HCT116 (cell line): Measurements from ENCODE around the gene CTSG. TPM values are rescaled to one million over a fixed set of nuclear protein-coding genes. Genes with fewer than 3 reads are reported as not detected.

Experiments
- ATAC-seq: fragments of 200-7000 bp; cut with Tn5 transposase; 2 replicates; pipeline ENCODE4 v1.9.1; 2020; ENCODE audit warnings: mild to moderate bottlenecking, moderate library complexity
- BruUV-seq: library from RNA; stranded (reverse); fragments of 400-500 nt; replicated peaks from 2 replicates; lab custom pipeline; 2021; lab: Mats Ljungman, UMichigan
- CTCF ChIA-PET: fragments of 300-600 bp; sonication (Branson Sonifier 250); formaldehyde crosslinking; loops from one replicate; lab custom pipeline; 2021; ENCODE audit warnings: antibody characterized with exemption; lab: Charles Lee
- POLR2A ChIA-PET: fragments of 300-600, 350-600 bp; sonication (Branson Sonifier 250); formaldehyde crosslinking; loops from one replicate; lab custom pipeline; 2021; ENCODE audit warnings: antibody characterized with exemption; lab: Charles Lee
- RAD21 ChIA-PET, 2 experiments: fragments of 300-600 bp; sonication (Branson Sonifier 250); formaldehyde crosslinking; loops; one replicate each; lab custom pipeline; 2023; ENCODE audit warnings: low total read pairs in 2 of 2; ENCODE audit not compliant: uncharacterized antibody in 2 of 2, unreplicated experiment in 2 of 2, low non-redundant PET in 1 of 2; lab: Charles Lee
- DNase-seq: peaks from one replicate; pipeline ENCODE4 v3.0.0-alpha.2; 2010; ENCODE audit warnings: low read depth, low spot score
- H2AFZ ChIP-seq: fragments of 200-600 bp; shearing (Covaris generic), sonication (generic); 2 replicates; pipeline ENCODE4 v1.6.1; 2017; ENCODE audit warnings: low read depth, mixed run types, mixed read lengths, antibody characterized with exemption, low read length; ENCODE audit not compliant: poor library complexity, severe bottlenecking
- H3K27ac ChIP-seq: 2 replicates; pipeline ENCODE4 v1.5.1; 2012; ENCODE audit warnings: low read depth, low read length
- H3K27me3 ChIP-seq: fragments of 200-600 bp; sonication (generic); 2 replicates; pipeline ENCODE4 v1.6.1; 2016; ENCODE audit warnings: mixed run types, low read length, mixed read lengths; ENCODE audit not compliant: insufficient read depth
- H3K36me3 ChIP-seq, 2 experiments: fragments of 200-500 bp in 1 of 2; fragments of 200-600 bp in 1 of 2; sonication (Bioruptor generic) in 1 of 2; sonication (generic) in 1 of 2; 2 replicates each; pipeline versions ENCODE4 v1.5.1 to v1.6.1; 2014 to 2016; ENCODE audit warnings: low read length in 2 of 2, inconsistent platforms in 1 of 2, mixed read lengths in 1 of 2, mixed run types in 1 of 2; ENCODE audit not compliant: insufficient read depth in 2 of 2, control insufficient read depth in 1 of 2
- H3K4me1 ChIP-seq, 2 experiments: fragments of 200-600 bp in 1 of 2; sonication (generic) in 1 of 2; 2 replicates each; pipeline versions ENCODE4 v1.5.1 to v1.6.1; 2012 to 2017; ENCODE audit warnings: low read length in 2 of 2, inconsistent platforms in 1 of 2, mild to moderate bottlenecking in 1 of 2, mixed read lengths in 1 of 2, mixed run types in 1 of 2, moderate library complexity in 1 of 2; ENCODE audit not compliant: insufficient read depth in 2 of 2, control insufficient read depth in 1 of 2
- H3K4me2 ChIP-seq: fragments of 200-600 bp; sonication (generic); 2 replicates; pipeline ENCODE4 v1.6.1; 2017; ENCODE audit warnings: mixed run types, low read length, mixed read lengths
- H3K4me3 ChIP-seq, 2 experiments: fragments of 200-600 bp in 1 of 2; sonication (generic) in 1 of 2; replicated peaks in 1 of 2; 2 replicates each; pipeline ENCODE4 v1.5.1; 2011 to 2016; ENCODE audit warnings: low read length in 2 of 2, control low read depth in 1 of 2, low read depth in 1 of 2, mild to moderate bottlenecking in 1 of 2, mixed read lengths in 1 of 2, mixed run types in 1 of 2
- H3K79me2 ChIP-seq: fragments of 200-600 bp; sonication (generic); 2 replicates; pipeline ENCODE4 v1.6.1; 2017; ENCODE audit warnings: mild to moderate bottlenecking, mixed run types, low read length, moderate library complexity, mixed read lengths; ENCODE audit not compliant: insufficient read depth
- H3K9ac ChIP-seq: fragments of 200-600 bp; sonication (generic); 2 replicates; pipeline ENCODE4 v1.6.1; 2016; ENCODE audit warnings: low read length, mixed read lengths
- H3K9me2 ChIP-seq: fragments of 200-600 bp; sonication (generic), shearing (Covaris generic); 2 replicates; pipeline ENCODE4 v1.6.1; 2017; ENCODE audit warnings: mixed run types, mild to moderate bottlenecking, moderate library complexity; ENCODE audit not compliant: insufficient read depth
- H3K9me3 ChIP-seq, 2 experiments: fragments of 200-500 bp in 1 of 2; fragments of 200-600 bp in 1 of 2; sonication (Bioruptor generic) in 1 of 2; sonication (generic) in 1 of 2; 2 replicates each; pipeline ENCODE4 v1.6.1; 2014 to 2017; ENCODE audit warnings: low read length in 2 of 2, mixed read lengths in 2 of 2, inconsistent platforms in 1 of 2, low read depth in 1 of 2, mild to moderate bottlenecking in 1 of 2, mixed run types in 1 of 2, moderate library complexity in 1 of 2; ENCODE audit not compliant: control insufficient read depth in 1 of 2, insufficient read depth in 1 of 2
- H4K20me1 ChIP-seq: fragments of 200-600 bp; sonication (generic), shearing (Covaris generic); 2 replicates; pipeline ENCODE4 v1.6.1; 2017; ENCODE audit warnings: mixed run types, mild to moderate bottlenecking, moderate library complexity; ENCODE audit not compliant: insufficient read depth
- ATF3 ChIP-seq: IDR thresholded peaks from 2 replicates; pipeline ENCODE4 v1.6.1; 2012
- CBX3 ChIP-seq: IDR thresholded peaks from 2 replicates; pipeline ENCODE4 v1.6.1; 2012; ENCODE audit warnings: low read depth
- EGR1 ChIP-seq: IDR thresholded peaks from 2 replicates; pipeline ENCODE4 v1.6.1; 2012; ENCODE audit warnings: low read depth
- ELF1 ChIP-seq: IDR thresholded peaks from 2 replicates; pipeline ENCODE4 v1.6.1; 2012; ENCODE audit warnings: low read depth, borderline replicate concordance
- EZH2 ChIP-seq: fragments of 200-600 bp; sonication (generic); IDR thresholded peaks from 2 replicates; pipeline ENCODE4 v1.6.1; 2017; ENCODE audit warnings: antibody characterized with exemption, mixed run types
- EZH2phosphoT487 ChIP-seq: fragments of 200-600 bp; IDR thresholded peaks from 2 replicates; pipeline ENCODE4 v1.6.1; 2018; ENCODE audit warnings: antibody characterized with exemption, borderline replicate concordance
- FOSL1 ChIP-seq: IDR thresholded peaks from 2 replicates; pipeline ENCODE4 v1.6.1; 2012; ENCODE audit warnings: low read depth
- JUND ChIP-seq: IDR thresholded peaks from 2 replicates; pipeline ENCODE4 v1.6.1; 2012
- POLR2AphosphoS5 ChIP-seq: IDR thresholded peaks from 2 replicates; pipeline ENCODE4 v1.6.1; 2011; ENCODE audit warnings: mild to moderate bottlenecking, low read depth, low read length, moderate library complexity
- REST ChIP-seq: IDR thresholded peaks from 2 replicates; pipeline ENCODE4 v1.6.1; 2012; ENCODE audit warnings: low read depth
- SIN3A ChIP-seq: IDR thresholded peaks from 2 replicates; pipeline ENCODE4 v1.6.1; 2012; ENCODE audit warnings: low read depth
- SP1 ChIP-seq: IDR thresholded peaks from 2 replicates; pipeline ENCODE4 v1.6.1; 2012; ENCODE audit warnings: low read depth
- SRF ChIP-seq: IDR thresholded peaks from 2 replicates; pipeline ENCODE4 v1.6.1; 2012; ENCODE audit warnings: low read depth
- YY1 ChIP-seq: IDR thresholded peaks from 2 replicates; pipeline ENCODE4 v1.6.1; 2011; ENCODE audit warnings: low read length, low read depth, moderate library complexity, mild to moderate bottlenecking; ENCODE audit not compliant: insufficient replicate concordance; ENCODE audit errors: extremely low read depth
- ZNF274 ChIP-seq: fragments of 200-500 bp; sonication (Bioruptor generic); IDR thresholded peaks from 2 replicates; pipeline ENCODE4 v1.6.1; 2014; ENCODE audit warnings: mild to moderate bottlenecking, low read depth, low read length, inconsistent platforms
- intact Hi-C: fragments of 100-400 bp; cut with micrococcal nuclease; formaldehyde crosslinking; loops from 2 replicates; pipeline ENCODE4 v1.10.0; 2022
- total RNA-seq: library from RNA; stranded (reverse); gene quantifications from one replicate; pipeline ENCODE4 v1.2.1, GENCODE V29; 2021; ENCODE audit not compliant: unreplicated experiment
- TF ChIP-seq, protein P1 (sequence below): IDR thresholded peaks from 2 replicates; pipeline ENCODE4 v1.6.1; 2011; ENCODE audit warnings: mild to moderate bottlenecking, low read length, moderate library complexity; ENCODE audit not compliant: insufficient replicate concordance; ENCODE audit errors: extremely low read depth
- TF ChIP-seq, protein P2 (sequence below): IDR thresholded peaks from 2 replicates; pipeline ENCODE4 v1.6.1; 2012

Gene CTSG
- total RNA-seq, 1 experiment from 2014 or later: not detected

GRCh38 chr14:24576771-24577170, 721 bp upstream of the CTSG start (continued):
- no peak for TF ChIP-seq FOSL1
- no peak for TF ChIP-seq EGR1

DNA sequence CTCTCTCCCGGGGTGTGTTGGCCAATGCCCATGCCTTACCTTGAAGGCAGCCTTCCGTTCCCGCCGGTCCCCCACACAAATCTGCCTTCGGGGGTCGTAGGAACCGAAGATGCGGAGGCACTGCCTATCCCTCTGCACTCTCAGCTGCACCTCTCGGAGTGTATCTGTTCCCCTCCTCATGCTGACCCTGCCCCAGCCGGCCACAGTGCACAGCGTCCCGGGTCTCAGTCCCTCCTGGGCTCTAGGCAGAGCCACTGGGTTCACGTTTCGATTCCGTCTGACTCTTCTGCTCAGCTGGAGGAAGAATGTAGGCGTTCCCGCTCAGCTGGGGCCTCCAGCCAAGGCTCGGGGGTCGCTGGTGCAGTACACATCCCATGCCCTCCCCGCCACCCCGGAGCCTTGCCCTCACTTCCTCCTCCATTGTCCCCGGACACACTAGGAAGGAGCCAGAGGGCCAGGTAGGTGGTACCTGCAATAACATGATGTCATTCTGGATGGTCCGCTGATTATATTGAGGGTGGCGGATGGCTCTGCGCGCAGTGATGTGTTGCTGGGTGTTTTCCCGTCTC, 1.8 kb downstream of the CTSG start:
- Histone ChIP-seq H3K4me2 (no peak overlapping the region), H3K9me3 (no peaks in the 10 kb centered on the region), H3K4me3 (no peak overlapping the region), H3K27ac (no peak overlapping the region), H3K79me2 (no peaks in the 10 kb centered on the region), H3K9ac (no peak overlapping the region), H2AFZ (no peak overlapping the region), H3K9me2 (no peaks in the 10 kb centered on the region), H3K27me3 (peaks cover 8% of the 10 kb centered on the region; the same call in 1 of the 2 replicates), H4K20me1 (no peaks in the 10 kb centered on the region), H3K36me3 (no peaks in the 10 kb centered on the region), H3K4me1 (no peaks in the 10 kb centered on the region)
- DNase-seq (no peak), ATAC-seq (no peak)
- ChIA-PET POLR2A (no interaction called here), RAD21 (no interaction called here), CTCF (no interaction called here)
- no TSS peak for BruUV-seq
- intact Hi-C loops: no loop called here
- TF ChIP-seq SIN3A (no peak), ATF3 (no peak), EGR1 (no peak), EZH2phosphoT487 (no peak), YY1 (no peak), POLR2AphosphoS5 (no peak), JUND (no peak), SRF (no peak), SP1 (no peak), REST (no peak), ZNF274 (no peak), CBX3 (no peak), EZH2 (no peak), ELF1 (no peak)
- TF ChIP-seq, protein P1, sequence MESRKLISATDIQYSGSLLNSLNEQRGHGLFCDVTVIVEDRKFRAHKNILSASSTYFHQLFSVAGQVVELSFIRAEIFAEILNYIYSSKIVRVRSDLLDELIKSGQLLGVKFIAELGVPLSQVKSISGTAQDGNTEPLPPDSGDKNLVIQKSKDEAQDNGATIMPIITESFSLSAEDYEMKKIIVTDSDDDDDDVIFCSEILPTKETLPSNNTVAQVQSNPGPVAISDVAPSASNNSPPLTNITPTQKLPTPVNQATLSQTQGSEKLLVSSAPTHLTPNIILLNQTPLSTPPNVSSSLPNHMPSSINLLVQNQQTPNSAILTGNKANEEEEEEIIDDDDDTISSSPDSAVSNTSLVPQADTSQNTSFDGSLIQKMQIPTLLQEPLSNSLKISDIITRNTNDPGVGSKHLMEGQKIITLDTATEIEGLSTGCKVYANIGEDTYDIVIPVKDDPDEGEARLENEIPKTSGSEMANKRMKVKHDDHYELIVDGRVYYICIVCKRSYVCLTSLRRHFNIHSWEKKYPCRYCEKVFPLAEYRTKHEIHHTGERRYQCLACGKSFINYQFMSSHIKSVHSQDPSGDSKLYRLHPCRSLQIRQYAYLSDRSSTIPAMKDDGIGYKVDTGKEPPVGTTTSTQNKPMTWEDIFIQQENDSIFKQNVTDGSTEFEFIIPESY: no peak
- TF ChIP-seq, protein P2, sequence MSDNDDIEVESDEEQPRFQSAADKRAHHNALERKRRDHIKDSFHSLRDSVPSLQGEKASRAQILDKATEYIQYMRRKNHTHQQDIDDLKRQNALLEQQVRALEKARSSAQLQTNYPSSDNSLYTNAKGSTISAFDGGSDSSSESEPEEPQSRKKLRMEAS: no peak
